Testis (tissue), 2 donors: ENCODE data around the gene MARCKS.

Experiments
- CTCF ChIP-seq, 3 experiments: fragments of 450-650 bp in 2 of 3; fragments of 200-600 bp in 1 of 3; sonication (generic) in 1 of 3; IDR thresholded peaks; one replicate each; pipeline ENCODE4 v1.5.1; 2016 to 2019; ENCODE audit warnings: antibody characterized with exemption in 3 of 3, mild to moderate bottlenecking in 2 of 3, moderate library complexity in 1 of 3
- POLR2A ChIP-seq: fragments of 450-650 bp; IDR thresholded peaks from one replicate; pipeline ENCODE4 v1.6.1; 2017; ENCODE audit warnings: antibody characterized with exemption, mild to moderate bottlenecking, moderate library complexity

- TF ChIP-seq CTCF (IDR thresholded peaks at IDR 0.05), result no peak
- TF ChIP-seq POLR2A, result no peak
Measured at GRCh38 chr6:113871975-113872374, 14.8 kb downstream of the MARCKS start.
